Spleen (tissue), 11 donors: ENCODE data around the gene TRIO. TPM values are rescaled to one million over a fixed set of nuclear protein-coding genes. Genes with fewer than 3 reads are reported as not detected.

Experiments used
- DNase-seq: peaks from one replicate; pipeline ENCODE4 v3.0.0-alpha.2; 2020
- H3K27ac ChIP-seq, 8 donors: fragments of 200-600 bp; sonication (generic) in 7 of 8; 1 replicate in 4 of 8; 2 replicates in 4 of 8; pipeline versions ENCODE4 v1.5.0 to v1.8.0; 2016 to 2021; ENCODE audit warnings: inconsistent platforms in 4 of 8, mild to moderate bottlenecking in 4 of 8, moderate library complexity in 1 of 8
- H3K27me3 ChIP-seq, 7 donors: fragments of 200-600 bp; sonication (generic) in 6 of 7; replicated peaks in 1 of 7; 1 replicate in 4 of 7; 2 replicates in 3 of 7; pipeline versions ENCODE4 v1.5.0 to v1.8.0; 2016 to 2021; ENCODE audit warnings: inconsistent platforms in 3 of 7, mild to moderate bottlenecking in 1 of 7
- H3K36me3 ChIP-seq, 6 donors: fragments of 200-600 bp; sonication (generic) in 5 of 6; 1 replicate in 4 of 6; 2 replicates in 2 of 6; pipeline versions ENCODE4 v1.5.0 to v1.8.0; 2016 to 2021; ENCODE audit warnings: inconsistent platforms in 2 of 6
- H3K4me1 ChIP-seq, 6 donors: fragments of 200-600 bp; sonication (generic) in 5 of 6; 1 replicate in 3 of 6; 2 replicates in 3 of 6; pipeline versions ENCODE4 v1.5.0 to v1.8.0; 2016 to 2021; ENCODE audit warnings: inconsistent platforms in 3 of 6
- H3K4me3 ChIP-seq, 8 donors: fragments of 200-600 bp; sonication (generic) in 7 of 8; 1 replicate in 4 of 8; 2 replicates in 4 of 8; pipeline versions ENCODE4 v1.5.0 to v1.8.0; 2016 to 2021; ENCODE audit warnings: inconsistent platforms in 4 of 8, mild to moderate bottlenecking in 4 of 8, moderate library complexity in 2 of 8
- H3K9me3 ChIP-seq, 8 donors: fragments of 200-600 bp; sonication (generic) in 7 of 8; 1 replicate in 4 of 8; 2 replicates in 4 of 8; pipeline versions ENCODE4 v1.5.0 to v1.8.0; 2016 to 2021; ENCODE audit warnings: inconsistent platforms in 4 of 8
- POLR2A ChIP-seq, 3 donors: fragments of 450-650 bp; IDR thresholded peaks; one replicate each; pipeline ENCODE4 v1.5.1; 2017; ENCODE audit warnings: antibody characterized with exemption in 3 of 3, mild to moderate bottlenecking in 1 of 3
- POLR2AphosphoS5 ChIP-seq, 3 donors: sonication (generic); formaldehyde crosslinking; IDR thresholded peaks; one replicate each; pipeline ENCODE4 v1.5.1; 2017; ENCODE audit warnings: antibody characterized with exemption in 3 of 3
- WGBS, 5 donors: extraction: QIAGEN DNeasy Blood & Tissue Kit in 3 of 5; methylation state at CpG; one replicate each; pipeline versions ENCODE4 v1.1.5 to v1.1.7; 2013 to 2018; 5-methylcytosine and 5-hydroxymethylcytosine counted together
- intact Hi-C: fragments of 100-400 bp; cut with DNase I; formaldehyde crosslinking; loops from one replicate; pipeline ENCODE4 v1.15.0; 2023; ENCODE audit warnings: low total_unique reads
- polyA plus RNA-seq, 3 donors: library from polyadenylated mRNA; stranded (reverse); fragments of 200-250 nt; gene quantifications; one replicate each; pipeline ENCODE4 v1.2.1, GENCODE V29; 2013
- total RNA-seq, 7 donors: library from RNA; depleted of rRNA in 3 of 7; stranded (reverse); fragments of >200 nt in 3 of 7; fragmentation: NEBNext Ultra II Directional in 4 of 7; extraction: Animal tissue kit (Norgen Biotek cat#: 25700) in 4 of 7; gene quantifications; one replicate each; pipeline versions ENCODE4 v1.1.0 to v1.2.1, GENCODE V29; 2016 to 2021
- TF ChIP-seq, protein P1 (sequence below), 11 experiments: fragments of 200-600 bp in 7 of 11; fragments of 450-650 bp in 4 of 11; sonication (generic) in 4 of 11; IDR thresholded peaks in 8 of 11; conservative IDR thresholded peaks in 3 of 11; 1 replicate in 7 of 11; 2 replicates in 4 of 11; pipeline versions ENCODE4 v1.4.0 to v1.8.0; 2016 to 2021; ENCODE audit warnings: antibody characterized with exemption in 11 of 11, inconsistent platforms in 4 of 11, mild to moderate bottlenecking in 1 of 11
- donor health status: healthy with polysubstance abuse.
- donor health status: DM: no; HTN: no; CAD: no; lungs with moderate emphysema.
- donor health status: DM: no; HTN: no; CAD: no.
- donor health status: Bipolar disorder and iron deficiency.
- donor health status: healthy.
- donor health status: DM: no; HTN: no; CAD: no.
- donor health status: DM: yes; HTN: yes; CAD: no.

Gene TRIO
- total and polyA plus RNA-seq, 10 donors, result 21.5 to 280 (median 190) TPM

GRCh38 chr5:14319102-14319501, 176.0 kb downstream of the TRIO start:
- 73 to 92% (median 78%) methylated on average over 1 of the region's 1 CpG for WGBS, 5 donors
- no peaks in the 10 kb centered on the region for H3K27me3 ChIP-seq
- peaks cover 0 to 97% (median 15%) of the 10 kb centered on the region in 6 donors for H3K36me3 ChIP-seq
- TF ChIP-seq POLR2AphosphoS5 (IDR thresholded peaks at IDR 0.05) (no peak), POLR2A (IDR thresholded peaks at IDR 0.05) (no peak)
- TF ChIP-seq, protein P1, sequence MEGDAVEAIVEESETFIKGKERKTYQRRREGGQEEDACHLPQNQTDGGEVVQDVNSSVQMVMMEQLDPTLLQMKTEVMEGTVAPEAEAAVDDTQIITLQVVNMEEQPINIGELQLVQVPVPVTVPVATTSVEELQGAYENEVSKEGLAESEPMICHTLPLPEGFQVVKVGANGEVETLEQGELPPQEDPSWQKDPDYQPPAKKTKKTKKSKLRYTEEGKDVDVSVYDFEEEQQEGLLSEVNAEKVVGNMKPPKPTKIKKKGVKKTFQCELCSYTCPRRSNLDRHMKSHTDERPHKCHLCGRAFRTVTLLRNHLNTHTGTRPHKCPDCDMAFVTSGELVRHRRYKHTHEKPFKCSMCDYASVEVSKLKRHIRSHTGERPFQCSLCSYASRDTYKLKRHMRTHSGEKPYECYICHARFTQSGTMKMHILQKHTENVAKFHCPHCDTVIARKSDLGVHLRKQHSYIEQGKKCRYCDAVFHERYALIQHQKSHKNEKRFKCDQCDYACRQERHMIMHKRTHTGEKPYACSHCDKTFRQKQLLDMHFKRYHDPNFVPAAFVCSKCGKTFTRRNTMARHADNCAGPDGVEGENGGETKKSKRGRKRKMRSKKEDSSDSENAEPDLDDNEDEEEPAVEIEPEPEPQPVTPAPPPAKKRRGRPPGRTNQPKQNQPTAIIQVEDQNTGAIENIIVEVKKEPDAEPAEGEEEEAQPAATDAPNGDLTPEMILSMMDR (IDR thresholded peaks at IDR 0.05 in 8 of 11, conservative IDR thresholded peaks at IDR 0.05 in 3 of 11), result no peak
- no peaks in the 10 kb centered on the region for H3K4me1 ChIP-seq
- H3K9me3 ChIP-seq, result no peaks in the 10 kb centered on the region
- intact Hi-C loops, result no loop called here
- no peak for DNase-seq
- H3K27ac ChIP-seq, result no peak overlapping the region
- no peak overlapping the region for H3K4me3 ChIP-seq

DNA sequence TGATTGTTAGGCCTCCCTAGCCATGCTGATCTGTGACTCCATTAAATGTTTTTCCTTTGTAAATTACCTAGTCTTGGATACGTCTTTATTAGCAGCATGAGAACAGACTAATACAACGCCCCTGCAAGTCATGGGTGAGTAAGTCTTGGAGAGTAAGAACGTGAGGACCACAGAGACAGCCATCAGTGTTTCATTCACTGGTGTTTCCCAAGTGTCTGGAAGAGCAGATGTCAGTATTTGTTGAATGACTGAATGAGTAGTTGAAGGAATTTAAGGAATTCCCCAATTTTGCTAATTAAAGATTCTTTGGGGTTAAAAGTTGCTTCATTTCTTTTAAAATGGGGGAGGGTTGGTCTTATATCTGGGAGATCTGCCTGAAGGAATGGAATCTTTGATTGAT, 178.8 kb downstream of the TRIO start:
- no peaks in the 10 kb centered on the region for H3K9me3 ChIP-seq
- 89 to 98% (median 91%) methylated on average over 3 of the region's 3 CpGs for whole genome bisulfite sequencing, 5 donors
- H3K27ac ChIP-seq, result no peak overlapping the region
- no peak for DNase-seq
- H3K4me3 ChIP-seq, result no peak overlapping the region
- intact Hi-C loops, result no loop called here
- TF ChIP-seq, protein P1 (IDR thresholded peaks at IDR 0.05 in 8 of 11, conservative IDR thresholded peaks at IDR 0.05 in 3 of 11), result no peak
- no peak for TF ChIP-seq POLR2AphosphoS5 (IDR thresholded peaks at IDR 0.05)
- TF ChIP-seq POLR2A (IDR thresholded peaks at IDR 0.05), result no peak
- H3K4me1 ChIP-seq, result peaks cover 0 to 14% (median 0%) of the 10 kb centered on the region in 6 donors
- H3K36me3 ChIP-seq, result peaks cover 0 to 86% (median 13%) of the 10 kb centered on the region in 6 donors
- no peaks in the 10 kb centered on the region for H3K27me3 ChIP-seq

- Histone ChIP-seq H3K27me3 (no peaks in the 10 kb centered on the region), H3K9me3 (no peaks in the 10 kb centered on the region), H3K4me3 (no peak overlapping the region), H3K27ac (no peak overlapping the region), H3K4me1 (peaks cover 0 to 14% (median 0%) of the 10 kb centered on the region in 6 donors), H3K36me3 (peaks cover 0 to 80% (median 7%) of the 10 kb centered on the region in 6 donors)
- intact Hi-C loops, result no loop called here
- DNase-seq, result no peak
- WGBS, 5 donors, result 70 to 92% (median 86%) methylated on average over 4 of the region's 4 CpGs
- TF ChIP-seq, protein P1 (IDR thresholded peaks at IDR 0.05 in 8 of 11, conservative IDR thresholded peaks at IDR 0.05 in 3 of 11), result no peak
- TF ChIP-seq POLR2A (IDR thresholded peaks at IDR 0.05) (no peak), POLR2AphosphoS5 (IDR thresholded peaks at IDR 0.05) (no peak)
These were observed 179.5 kb downstream of the TRIO start for GRCh38 chr5:14322437-14323187.

DNA sequence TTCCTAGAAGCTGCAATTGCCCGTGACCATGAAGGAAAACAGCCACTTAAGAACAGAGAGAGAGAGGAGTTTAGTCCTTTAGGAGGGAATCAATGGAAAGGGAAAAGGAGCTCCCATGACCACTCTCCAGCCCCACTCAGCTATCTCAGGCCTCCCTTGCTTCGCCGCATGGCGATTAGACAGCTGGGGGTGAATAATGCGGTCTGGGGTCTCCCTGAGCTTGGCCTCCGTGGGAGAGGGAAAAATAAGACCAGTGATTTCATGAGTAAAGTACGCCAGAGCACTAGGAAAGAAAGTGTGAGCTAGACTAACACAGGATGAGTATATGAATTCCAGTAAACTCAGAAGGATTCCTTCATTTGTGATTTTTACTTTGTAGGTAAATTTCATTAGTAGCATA, 180.3 kb downstream of the TRIO start:
- TF ChIP-seq POLR2A (IDR thresholded peaks at IDR 0.05) (no peak), POLR2AphosphoS5 (IDR thresholded peaks at IDR 0.05) (no peak)
- TF ChIP-seq, protein P1 (IDR thresholded peaks at IDR 0.05 in 8 of 11, conservative IDR thresholded peaks at IDR 0.05 in 3 of 11), result no peak
- Histone ChIP-seq H3K36me3 (peaks cover 0 to 71% (median 6%) of the 10 kb centered on the region in 6 donors), H3K27me3 (no peaks in the 10 kb centered on the region), H3K27ac (no peak overlapping the region), H3K4me3 (no peak overlapping the region), H3K4me1 (peaks cover 0 to 17% (median 2%) of the 10 kb centered on the region in 6 donors), H3K9me3 (no peaks in the 10 kb centered on the region)
- WGBS, 5 donors, result 93 to 96% (median 94%) methylated on average over 7 of the region's 7 CpGs
- no peak for DNase-seq
- intact Hi-C loops, result no loop called here
